BLaER1 treated with 17β-estradiol and CSF1 and Interleukin-3, amounts not matched to agents 10 nM and 100 nM (cell line): ENCODE measurements around the gene ABCA6.
"Not testable (repeated sequence)": the region's sequence is repeated elsewhere in the genome, so short reads cannot be mapped to it uniquely, and the experiment has no call there.

ENCODE experiments used
- H3K27ac ChIP-seq, 11 experiments: shearing (Covaris generic); formaldehyde crosslinking; 2 replicates each; pipeline ENCODE4 v1.8.1; 2022
- H3K27me3 ChIP-seq, 11 experiments: shearing (Covaris generic); formaldehyde crosslinking; 2 replicates each; pipeline ENCODE4 v1.8.1; 2022
- H3K36me3 ChIP-seq, 11 experiments: shearing (Covaris generic); formaldehyde crosslinking; 2 replicates each; pipeline ENCODE4 v1.8.1; 2022
- H3K4me1 ChIP-seq, 10 experiments: shearing (Covaris generic); formaldehyde crosslinking; 2 replicates each; pipeline ENCODE4 v1.8.1; 2022
- H3K4me2 ChIP-seq, 11 experiments: shearing (Covaris generic); formaldehyde crosslinking; 2 replicates each; pipeline ENCODE4 v1.8.1; 2022
- H3K4me3 ChIP-seq, 10 experiments: shearing (Covaris generic); formaldehyde crosslinking; 2 replicates each; pipeline ENCODE4 v1.8.1; 2022
- H3K9ac ChIP-seq, 11 experiments: shearing (Covaris generic); formaldehyde crosslinking; 2 replicates each; pipeline ENCODE4 v1.8.1; 2022
- H3K9me3 ChIP-seq, 11 experiments: shearing (Covaris generic); formaldehyde crosslinking; replicated peaks in 1 of 11; 2 replicates each; pipeline ENCODE4 v1.8.1; 2022
- H4K20me1 ChIP-seq, 11 experiments: shearing (Covaris generic); formaldehyde crosslinking; 2 replicates each; pipeline ENCODE4 v1.8.1; 2022
- Cebpa-rat ChIP-seq, 11 experiments: shearing (Covaris generic); IDR thresholded peaks; 2 replicates each; pipeline ENCODE4 v1.8.1; 2022

Gene ABCA6

GRCh38 chr17:69175262-69175624, 33.5 kb upstream of the ABCA6 start:
- Histone ChIP-seq H3K9ac (peak overlapping the region in 4 of 11 experiments; percentile 46 to 69 (median 49); a peak in 6 of 22 replicates), H4K20me1 (no peaks in the 10 kb centered on the region), H3K27me3 (no peaks in the 10 kb centered on the region), H3K4me1 (peaks cover 17 to 97% (median 44%) of the 10 kb centered on the region in 10 experiments), H3K27ac (peak overlapping the region in 6 of 11 experiments; percentile 44 to 94 (median 78); a peak in 11 of 22 replicates), H3K4me2 (peak overlapping the region in 8 of 11 experiments; percentile 25 to 87 (median 67); a peak in 14 of 22 replicates), H3K9me3 (no peaks in the 10 kb centered on the region), H3K36me3 (no peaks in the 10 kb centered on the region), H3K4me3 (no peak overlapping the region)
- TF ChIP-seq Cebpa-rat (IDR thresholded peaks at IDR 0.05), result no peak

- no peaks in the 10 kb centered on the region for H3K36me3 ChIP-seq
- H3K4me1 ChIP-seq, result peaks cover 8 to 88% (median 34%) of the 10 kb centered on the region in 10 experiments; a peak in 17 of 20 replicates
- H3K4me3 ChIP-seq, result no peak overlapping the region
- TF ChIP-seq Cebpa-rat (IDR thresholded peaks at IDR 0.05), result no peak
- no peaks in the 10 kb centered on the region for H3K27me3 ChIP-seq
- H3K9me3 ChIP-seq, result peaks cover 0 to 14% (median 0%) of the 10 kb centered on the region in 11 experiments; a peak in 8 of 22 replicates
- H3K4me2 ChIP-seq, result peak overlapping the region in 3 of 11 experiments; percentile 67 to 74 (median 72); a peak in 5 of 22 replicates
- no peak overlapping the region for H3K9ac ChIP-seq
- peak overlapping the region in 4 of 11 experiments; percentile 2 to 88 (median 80); a peak in 7 of 22 replicates for H3K27ac ChIP-seq
- H4K20me1 ChIP-seq, result no peaks in the 10 kb centered on the region
Observed at GRCh38 chr17:69173118-69173517, 31.4 kb upstream of the ABCA6 start.

- Histone ChIP-seq H4K20me1 (no peaks in the 10 kb centered on the region), H3K9me3 (peaks cover 0 to 30% (median 0%) of the 10 kb centered on the region in 11 experiments; a peak in 8 of 22 replicates), H3K9ac (peak overlapping the region in 4 of 11 experiments; percentile 14 to 74 (median 66); a peak in 6 of 22 replicates), H3K36me3 (0 out of 22 replicates have a peak, but pooled peaks cover 0 to 11% (median 0%) of the 10 kb centered on the region in 11 experiments), H3K27ac (peak overlapping the region in 8 of 11 experiments; percentile 27 to 91 (median 71); a peak in 15 of 22 replicates), H3K27me3 (no peaks in the 10 kb centered on the region), H3K4me2 (peak overlapping the region; percentile 29 to 80 (median 45); a peak in 18 of 22 replicates), H3K4me1 (peaks cover 8 to 62% (median 15%) of the 10 kb centered on the region in 10 experiments; a peak in 17 of 20 replicates), H3K4me3 (peak overlapping the region in 1 of 10 experiments; percentile 1; a peak in 1 of 20 replicates)
- TF ChIP-seq Cebpa-rat (IDR thresholded peaks at IDR 0.05), result no peak
Observed at GRCh38 chr17:69170377-69170776, 28.7 kb upstream of the ABCA6 start.

- H3K27ac ChIP-seq, result peak overlapping the region in 2 of 11 experiments; percentile 88 to 91; a peak in 2 of 22 replicates
- not testable (repeated sequence) for H4K20me1 ChIP-seq, H3K4me2 ChIP-seq, H3K9ac ChIP-seq, H3K27me3 ChIP-seq, H3K4me3 ChIP-seq
- peaks cover 0 to 30% (median 0%) of the 10 kb centered on the region in 11 experiments; a peak in 8 of 22 replicates for H3K9me3 ChIP-seq
- H3K4me1 ChIP-seq, result peaks cover 8 to 59% (median 12%) of the 10 kb centered on the region in 10 experiments; a peak in 17 of 20 replicates
- 0 out of 22 replicates have a peak, but pooled peaks cover 0 to 11% (median 0%) of the 10 kb centered on the region in 11 experiments for H3K36me3 ChIP-seq
Observed at GRCh38 chr17:69168642-69169041, 26.9 kb upstream of the ABCA6 start.

GRCh38 chr17:69166957-69167356, 25.3 kb upstream of the ABCA6 start:
- H3K9ac ChIP-seq, result no peak overlapping the region
- no peaks in the 10 kb centered on the region for H3K27me3 ChIP-seq
- no peak overlapping the region for H3K4me2 ChIP-seq
- peaks cover 0 to 30% (median 0%) of the 10 kb centered on the region in 11 experiments; a peak in 8 of 22 replicates for H3K9me3 ChIP-seq
- no peak for TF ChIP-seq Cebpa-rat (IDR thresholded peaks at IDR 0.05)
- H3K36me3 ChIP-seq, result 0 out of 22 replicates have a peak, but pooled peaks cover 0 to 11% (median 0%) of the 10 kb centered on the region in 11 experiments
- H3K4me3 ChIP-seq, result no peak overlapping the region
- no peaks in the 10 kb centered on the region for H4K20me1 ChIP-seq
- no peak overlapping the region for H3K27ac ChIP-seq
- H3K4me1 ChIP-seq, result peaks cover 8 to 49% (median 12%) of the 10 kb centered on the region in 10 experiments; a peak in 17 of 20 replicates

- TF ChIP-seq Cebpa-rat (IDR thresholded peaks at IDR 0.05), result no peak
- 0 out of 22 replicates have a peak, but pooled peaks cover 0 to 11% (median 0%) of the 10 kb centered on the region in 11 experiments for H3K36me3 ChIP-seq
- no peak overlapping the region for H3K9ac ChIP-seq
- H3K4me2 ChIP-seq, result peak overlapping the region in 3 of 11 experiments; percentile 1 to 51 (median 47); a peak in 4 of 22 replicates
- H3K27me3 ChIP-seq, result no peaks in the 10 kb centered on the region
- H3K4me1 ChIP-seq, result peaks cover 0 to 27% (median 0%) of the 10 kb centered on the region in 10 experiments; a peak in 6 of 20 replicates
- H4K20me1 ChIP-seq, result no peaks in the 10 kb centered on the region
- H3K9me3 ChIP-seq, result peaks cover 0 to 27% (median 0%) of the 10 kb centered on the region in 11 experiments; a peak in 8 of 22 replicates
- H3K4me3 ChIP-seq, result no peak overlapping the region
- H3K27ac ChIP-seq, result peak overlapping the region in 1 of 11 experiments; percentile 44; a peak in 1 of 22 replicates
Observed at GRCh38 chr17:69164206-69164605, 22.5 kb upstream of the ABCA6 start.

GRCh38 chr17:69159418-69159817, 17.7 kb upstream of the ABCA6 start:
- Histone ChIP-seq H3K27me3 (no peaks in the 10 kb centered on the region), H3K9me3 (no peaks in the 10 kb centered on the region), H4K20me1 (no peaks in the 10 kb centered on the region), H3K4me1 (peaks cover 0 to 18% (median 0%) of the 10 kb centered on the region in 10 experiments; a peak in 6 of 20 replicates), H3K4me3 (no peak overlapping the region), H3K9ac (no peak overlapping the region), H3K27ac (no peak overlapping the region), H3K4me2 (no peak overlapping the region), H3K36me3 (no peaks in the 10 kb centered on the region)
- TF ChIP-seq Cebpa-rat (IDR thresholded peaks at IDR 0.05), result no peak

- Histone ChIP-seq H3K9me3 (peaks cover 0 to 12% (median 0%) of the 10 kb centered on the region in 11 experiments; a peak in 5 of 22 replicates), H3K4me2 (no peak overlapping the region), H3K27ac (no peak overlapping the region), H3K4me1 (peaks cover 0 to 8% (median 0%) of the 10 kb centered on the region in 10 experiments; a peak in 3 of 20 replicates), H4K20me1 (no peaks in the 10 kb centered on the region), H3K36me3 (no peaks in the 10 kb centered on the region), H3K4me3 (no peak overlapping the region), H3K27me3 (no peaks in the 10 kb centered on the region), H3K9ac (no peak overlapping the region)
- no peak for TF ChIP-seq Cebpa-rat (IDR thresholded peaks at IDR 0.05)
Observed at GRCh38 chr17:69154267-69154666, 12.6 kb upstream of the ABCA6 start.

GRCh38 chr17:69150333-69150732, 8.6 kb upstream of the ABCA6 start:
- TF ChIP-seq Cebpa-rat (IDR thresholded peaks at IDR 0.05), result no peak
- no peaks in the 10 kb centered on the region for H3K36me3 ChIP-seq
- peaks cover 0 to 12% (median 0%) of the 10 kb centered on the region in 11 experiments; a peak in 5 of 22 replicates for H3K9me3 ChIP-seq
- H3K4me1 ChIP-seq, result peaks cover 0 to 12% (median 0%) of the 10 kb centered on the region in 10 experiments; a peak in 4 of 20 replicates
- no peaks in the 10 kb centered on the region for H4K20me1 ChIP-seq
- H3K4me3 ChIP-seq, result no peak overlapping the region
- H3K27ac ChIP-seq, result no peak overlapping the region
- no peak overlapping the region for H3K9ac ChIP-seq
- H3K4me2 ChIP-seq, result peak overlapping the region in 1 of 11 experiments; percentile 29; a peak in 1 of 22 replicates
- H3K27me3 ChIP-seq, result no peaks in the 10 kb centered on the region
